Epithelial cell of proximal tubule (primary cell): ENCODE data around the gene OR51V1. TPM values are rescaled to one million over a fixed set of nuclear protein-coding genes. Genes with fewer than 3 reads are reported as not detected.

ENCODE experiments used
- DNase-seq: peaks from one replicate; pipeline ENCODE4 v3.0.0-alpha.2; 2011; ENCODE audit warnings: low read depth
- H3K4me3 ChIP-seq: 2 replicates; pipeline ENCODE4 v1.5.1; 2011; ENCODE audit warnings: low read depth, mild to moderate bottlenecking, low read length
- CTCF ChIP-seq: conservative IDR thresholded peaks from 2 replicates; pipeline ENCODE4 v1.5.1; 2012; ENCODE audit warnings: low read depth, mild to moderate bottlenecking, low read length
- total RNA-seq: library from RNA; depleted of rRNA; stranded (reverse); fragments of >200 nt; gene quantifications from 2 replicates; pipeline ENCODE4 v1.2.3, GENCODE V29; 2015

The OR51V1 gene
- total RNA-seq, 1 donor from 2014 or later, result not detected

- DNase-seq, result no peak
- no peak for TF ChIP-seq CTCF
- H3K4me3 ChIP-seq, result no peak overlapping the region
These were observed 24.3 kb upstream of the OR51V1 start for GRCh38 chr11:5224538-5225479.

GRCh38 chr11:5223686-5224085 lies 23.2 kb upstream of the OR51V1 start:
- DNase-seq, result no peak

GRCh38 chr11:5223146-5223545 lies 22.7 kb upstream of the OR51V1 start:
- no peak for TF ChIP-seq CTCF
- no peak for DNase-seq
- H3K4me3 ChIP-seq, result no peak overlapping the region

More at GRCh38 chr11:5223686-5224085, 23.2 kb upstream of the OR51V1 start:
- TF ChIP-seq CTCF, result no peak
- no peak overlapping the region for H3K4me3 ChIP-seq

DNA sequence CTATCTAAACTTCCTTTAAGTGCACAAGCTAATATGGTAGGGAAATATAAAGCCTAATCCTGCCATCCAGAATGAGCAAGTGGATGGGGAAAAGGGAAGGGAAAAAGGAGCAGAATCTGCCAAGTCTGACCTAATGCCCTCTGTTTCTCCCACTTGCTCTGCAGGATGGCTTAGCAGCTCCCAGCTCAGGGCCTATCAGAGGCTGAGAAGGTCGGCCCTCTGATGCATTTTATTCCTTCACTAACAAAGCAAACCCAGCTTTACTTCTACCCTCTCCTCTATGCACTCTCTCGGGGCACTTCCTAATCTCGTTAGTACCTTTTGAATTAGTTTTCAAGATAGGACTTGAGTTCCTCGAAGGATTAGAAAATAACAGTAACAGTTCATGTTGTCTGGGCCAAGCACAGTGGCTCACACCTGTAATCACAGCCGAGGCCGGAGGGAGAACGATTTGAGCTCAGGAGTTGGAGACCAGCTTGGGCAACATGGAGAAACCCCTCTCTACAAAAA lies 9.9 kb upstream of the OR51V1 start:
- no peak for DNase-seq
- TF ChIP-seq CTCF, result no peak
- H3K4me3 ChIP-seq, result no peak overlapping the region

- no peak overlapping the region for H3K4me3 ChIP-seq
- peak; percentile 31 for DNase-seq
- TF ChIP-seq CTCF, result peak; percentile 77
These were observed 4.3 kb upstream of the OR51V1 start for GRCh38 chr11:5204787-5205186.

GRCh38 chr11:5203366-5203765 lies 2.9 kb upstream of the OR51V1 start:
- TF ChIP-seq CTCF, result no peak
- H3K4me3 ChIP-seq, result no peak overlapping the region
- DNase-seq, result no peak
